ENCODE results near the gene DAD1. TPM values are rescaled to one million over a fixed set of nuclear protein-coding genes. Genes with fewer than 3 reads are reported as not detected.

Gene DAD1
- total and polyA plus RNA-seq, 2 of the 8 experiments (the other 6 are each of a cell fraction or from before 2014, with no cell fraction given), result 131 to 440 TPM

GRCh38 chr14:22565391-22565945, 23.6 kb downstream of the DAD1 start:
- H2BK20ac ChIP-seq (ENCODE audit: low read length), result no peak overlapping the region
- H4K5ac ChIP-seq (ENCODE audit: insufficient read length, low read depth, low read length), result no peak overlapping the region
- H3K4me2 ChIP-seq (ENCODE audit: insufficient read depth in 1 of 2, low read depth in 2 of 2, low read length in 2 of 2), result no peak overlapping the region
- peaks cover 0 to 23% (median 5%) of the 10 kb centered on the region in 4 experiments for H3K36me3 ChIP-seq (ENCODE audit: control insufficient read depth in 2 of 4, insufficient read depth in 4 of 4, low read length in 3 of 4)
- no peak overlapping the region for H4K8ac ChIP-seq (ENCODE audit: extremely low read depth, insufficient read depth, low read length)
- H3K23me2 ChIP-seq (ENCODE audit: low read depth, low read length), result no peaks in the 10 kb centered on the region
- H4K91ac ChIP-seq (replicated peaks; ENCODE audit: insufficient read length, low read length), result no peak overlapping the region
- no peak overlapping the region for H2BK12ac ChIP-seq (ENCODE audit: low read depth, low read length)
- H3K79me2 ChIP-seq (ENCODE audit: control insufficient read depth in 1 of 2, insufficient read depth in 2 of 2, low read length in 2 of 2), result peaks cover 0 to 14% of the 10 kb centered on the region in 2 experiments; a peak in 1 of 4 replicates
- no peak overlapping the region for H3K56ac ChIP-seq (replicated peaks; ENCODE audit: insufficient read length, low read depth, low read length)
- H2BK120ac ChIP-seq (replicated peaks; ENCODE audit: low read depth, low read length), result no peak overlapping the region
- no peaks in the 10 kb centered on the region for H3K27me3 ChIP-seq (replicated peaks in 1 of 4; ENCODE audit: control insufficient read depth in 3 of 4, extremely low read depth in 1 of 4, insufficient read depth in 3 of 4, low read length in 3 of 4)
- no peak overlapping the region for H3K23ac ChIP-seq (ENCODE audit: insufficient read length)
- no peak overlapping the region for H2AFZ ChIP-seq (ENCODE audit: low read length)
- FAIRE-seq (no peak), DNase-seq (ENCODE audit: low read depth in 1 of 2, low spot score in 2 of 2) (no peak)
- no peak overlapping the region for H3K4me3 ChIP-seq (ENCODE audit: extremely low read depth in 1 of 4, insufficient read depth in 2 of 4, low read depth in 3 of 4, low read length in 4 of 4)
- H2BK15ac ChIP-seq (ENCODE audit: low read length), result no peak overlapping the region
- no peak overlapping the region for H3K9ac ChIP-seq (replicated peaks in 1 of 4; ENCODE audit: extremely low read depth in 1 of 4, low read depth in 3 of 4, low read length in 3 of 4)
- no peaks in the 10 kb centered on the region for H3K9me3 ChIP-seq (ENCODE audit: insufficient read depth in 2 of 2, low read depth in 1 of 2, low read length in 1 of 2)
- no peak overlapping the region for H2AK5ac ChIP-seq (ENCODE audit: low read depth, low read length)
- H3K79me1 ChIP-seq (ENCODE audit: low read depth, low read length), result no peaks in the 10 kb centered on the region
- H3K4ac ChIP-seq (replicated peaks; ENCODE audit: insufficient read length, low read depth, low read length), result no peak overlapping the region
- POLR2A ChIA-PET (ENCODE audit: partially characterized antibody), result interaction anchor here (0.8 kb wide), 1 partner anchor 201 kb away, joined by 3 read pairs; the partner anchor contains the start of gene OXA1L
- H3K14ac ChIP-seq (ENCODE audit: insufficient read length), result no peak overlapping the region
- no peak overlapping the region for H3K18ac ChIP-seq (ENCODE audit: extremely low read depth, low read length)
- H2BK5ac ChIP-seq (ENCODE audit: low read depth, low read length), result no peak overlapping the region
- CTCF ChIA-PET (ENCODE audit: partially characterized antibody), result interaction anchor here (0.8 to 5.3 kb wide), 7 partner anchors 10 to 317 kb away, joined by 3 to 26 read pairs (median 3); no protein-coding TSS in a partner anchor
- 94% methylated on average over 3 of the region's 3 CpGs; no CpG with 5 or more reads in 1 of the 2 experiments for WGBS, 2 experiments (ENCODE audit: extremely low coverage in 1 of 2, insufficient coverage in 1 of 2, insufficient read length in 1 of 2, insufficient replicate concordance in 2 of 2, low coverage in 1 of 2, low lambda C conversion rate in 2 of 2, missing lambda C conversion rate in 1 of 2)
- no peak overlapping the region for H3K27ac ChIP-seq (ENCODE audit: low read depth, low read length)
- no peaks in the 10 kb centered on the region for H4K20me1 ChIP-seq (replicated peaks in 1 of 2; ENCODE audit: control insufficient read depth in 1 of 2, insufficient read depth in 2 of 2, low read length in 2 of 2)
- H3K4me1 ChIP-seq (replicated peaks in 1 of 4; ENCODE audit: control insufficient read depth in 3 of 4, insufficient read depth in 4 of 4, low read length in 3 of 4), result peaks cover 0 to 3% (median 0%) of the 10 kb centered on the region in 4 experiments; a peak in 3 of 7 replicates
- no peak for TF ChIP-seq POU5F1 (IDR thresholded peaks at IDR 0.05; ENCODE audit: low read depth, low read length)
- no peak for TF ChIP-seq POLR2A (IDR thresholded peaks at IDR 0.05; ENCODE audit: control extremely low read depth in 1 of 2, low read depth in 2 of 2, low read length in 2 of 2)
- no peak for TF ChIP-seq RBBP5 (IDR thresholded peaks at IDR 0.05; ENCODE audit: borderline replicate concordance, low read depth, low read length)
- no peak for TF ChIP-seq KDM1A (IDR thresholded peaks at IDR 0.05; ENCODE audit: borderline replicate concordance, low read length)
- TF ChIP-seq MAX (IDR thresholded peaks at IDR 0.05), result no peak
- no peak for TF ChIP-seq BRCA1 (IDR thresholded peaks at IDR 0.05; ENCODE audit: low read depth, low read length)
- TF ChIP-seq, protein P1, sequence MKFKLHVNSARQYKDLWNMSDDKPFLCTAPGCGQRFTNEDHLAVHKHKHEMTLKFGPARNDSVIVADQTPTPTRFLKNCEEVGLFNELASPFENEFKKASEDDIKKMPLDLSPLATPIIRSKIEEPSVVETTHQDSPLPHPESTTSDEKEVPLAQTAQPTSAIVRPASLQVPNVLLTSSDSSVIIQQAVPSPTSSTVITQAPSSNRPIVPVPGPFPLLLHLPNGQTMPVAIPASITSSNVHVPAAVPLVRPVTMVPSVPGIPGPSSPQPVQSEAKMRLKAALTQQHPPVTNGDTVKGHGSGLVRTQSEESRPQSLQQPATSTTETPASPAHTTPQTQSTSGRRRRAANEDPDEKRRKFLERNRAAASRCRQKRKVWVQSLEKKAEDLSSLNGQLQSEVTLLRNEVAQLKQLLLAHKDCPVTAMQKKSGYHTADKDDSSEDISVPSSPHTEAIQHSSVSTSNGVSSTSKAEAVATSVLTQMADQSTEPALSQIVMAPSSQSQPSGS (IDR thresholded peaks at IDR 0.05; ENCODE audit: low read length), result no peak
- no peak for TF ChIP-seq EGR1 (IDR thresholded peaks at IDR 0.05; ENCODE audit: borderline replicate concordance, low read depth, low read length)
- no peak for TF ChIP-seq EP300 (IDR thresholded peaks at IDR 0.05; ENCODE audit: borderline replicate concordance in 1 of 2, low read depth in 2 of 2, low read length in 2 of 2)
- no peak for TF ChIP-seq SIX5 (IDR thresholded peaks at IDR 0.05; ENCODE audit: low read depth, low read length)
- no peak for TF ChIP-seq PHF8 (conservative IDR thresholded peaks at IDR 0.05; ENCODE audit: low read depth, low read length)
- no peak for TF ChIP-seq KDM5A (IDR thresholded peaks at IDR 0.05; ENCODE audit: low read length)
